ENCODE measurements around the gene DUSP1. TPM values are rescaled to one million over a fixed set of nuclear protein-coding genes. Genes with fewer than 3 reads are reported as not detected.
A peak's percentile ranks its signal among the peaks of the same experiment; 100 is the strongest.

DUSP1 gene
- total RNA-seq, 2 donors from 2014 or later = 126 to 228 TPM

- DNase-seq (no peak), ATAC-seq (no peak)
- intact Hi-C loops (cut with DNase I) = no loop called here
Observed at GRCh38 chr5:172754596-172755356, 16.2 kb downstream of the DUSP1 start.

- ATAC-seq (no peak), DNase-seq (no peak)
- intact Hi-C loops (cut with DNase I) = no loop called here
Observed at GRCh38 chr5:172753101-172753500, 17.9 kb downstream of the DUSP1 start.

- ATAC-seq (peak; percentile 39 to 47), DNase-seq (peak; percentile 48)
- intact Hi-C loops (cut with DNase I) = no loop called here
Observed at GRCh38 chr5:172751761-172752510, 19.1 kb downstream of the DUSP1 start.

- intact Hi-C loops (cut with DNase I) = loop anchor here in 1 of 2 donors (1.0 kb wide), 1 partner anchor 16 kb away; no protein-coding TSS in a partner anchor
Observed at GRCh38 chr5:172749881-172750633, 20.9 kb downstream of the DUSP1 start.

DNA sequence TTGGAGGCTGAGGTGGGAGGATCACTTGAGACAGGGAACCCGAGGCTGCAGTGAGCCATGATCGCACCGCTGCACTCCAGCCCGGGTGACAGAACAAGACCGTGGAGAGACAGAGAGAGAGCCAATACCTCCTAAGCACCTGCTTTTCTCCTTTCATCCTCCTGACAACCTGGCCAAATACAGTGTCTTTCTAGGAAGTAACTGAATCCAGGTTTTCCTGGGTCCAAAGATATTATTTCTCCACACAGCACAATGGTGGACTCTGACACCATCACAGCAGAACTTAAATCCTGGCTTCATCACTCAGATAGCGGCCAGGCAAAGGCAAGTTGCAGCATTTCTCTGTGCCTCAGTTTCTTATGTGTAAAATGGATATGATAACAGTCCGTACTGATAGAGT, 21.9 kb downstream of the DUSP1 start:
- ATAC-seq = no peak
- intact Hi-C loops (cut with DNase I) = loop anchor here in 1 of 2 donors (1.0 kb wide), 1 partner anchor 17 kb away; no protein-coding TSS in a partner anchor
- no peak for DNase-seq

More at GRCh38 chr5:172749881-172750633, 20.9 kb downstream of the DUSP1 start:
- peak; percentile 43 to 63 for ATAC-seq
- DNase-seq = peak; percentile 63

- DNase-seq (peak; percentile 93), ATAC-seq (peak; percentile 84 to 85)
- intact Hi-C loops (cut with DNase I) = no loop called here
Observed at GRCh38 chr5:172748341-172748843, 22.6 kb downstream of the DUSP1 start.

DNA sequence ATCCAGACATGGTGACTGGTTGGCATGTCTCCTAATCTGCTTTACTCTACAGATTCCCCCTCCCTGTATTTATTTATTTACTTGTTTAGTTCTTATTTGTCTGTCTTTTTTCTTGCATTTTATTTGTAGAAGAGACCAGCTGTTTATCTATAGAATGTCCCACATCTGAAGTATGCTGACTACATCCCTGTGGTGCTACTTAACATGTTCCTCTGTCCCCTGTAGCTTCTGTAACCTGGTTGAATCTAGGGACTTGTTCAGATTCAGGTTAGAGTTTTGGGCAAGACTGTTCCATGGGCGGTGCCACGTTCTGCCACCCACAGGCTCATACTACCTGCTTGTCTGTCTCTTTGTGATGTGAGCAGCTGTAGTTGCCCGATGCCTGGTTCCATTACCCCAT, 23.5 kb downstream of the DUSP1 start:
- intact Hi-C loops (cut with DNase I) = no loop called here
- ATAC-seq (no peak), DNase-seq (no peak)

GRCh38 chr5:172746725-172747124, 24.3 kb downstream of the DUSP1 start:
- no peak for ATAC-seq
- DNase-seq = no peak
- intact Hi-C loops (cut with DNase I) = no loop called here

DNA sequence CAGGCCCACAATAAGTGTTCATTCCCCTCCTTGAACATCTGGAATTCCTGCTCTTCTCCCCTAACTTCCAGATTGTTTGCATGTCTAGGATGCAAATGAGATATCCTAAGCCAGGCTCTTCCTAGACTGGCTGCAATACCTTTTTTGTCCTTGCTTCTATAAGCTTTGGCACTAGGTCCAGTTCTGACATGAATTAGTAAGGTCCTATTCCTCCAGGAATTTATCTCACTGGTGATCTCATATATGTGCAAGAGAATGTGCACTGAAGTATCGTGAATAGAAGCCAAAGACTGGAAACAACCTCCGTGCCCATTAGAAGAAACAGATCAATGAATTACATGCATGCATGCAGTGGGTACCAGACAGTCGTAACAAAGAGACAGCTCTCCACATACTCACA, 25.2 kb downstream of the DUSP1 start:
- intact Hi-C loops (cut with DNase I) = no loop called here

GRCh38 chr5:172745406-172745805, 25.6 kb downstream of the DUSP1 start:
- ATAC-seq (no peak), DNase-seq (no peak)
- intact Hi-C loops (cut with DNase I) = no loop called here

More for the DNA sequence above, 25.2 kb downstream of the DUSP1 start:
- ATAC-seq = no peak
- no peak for DNase-seq

DNA sequence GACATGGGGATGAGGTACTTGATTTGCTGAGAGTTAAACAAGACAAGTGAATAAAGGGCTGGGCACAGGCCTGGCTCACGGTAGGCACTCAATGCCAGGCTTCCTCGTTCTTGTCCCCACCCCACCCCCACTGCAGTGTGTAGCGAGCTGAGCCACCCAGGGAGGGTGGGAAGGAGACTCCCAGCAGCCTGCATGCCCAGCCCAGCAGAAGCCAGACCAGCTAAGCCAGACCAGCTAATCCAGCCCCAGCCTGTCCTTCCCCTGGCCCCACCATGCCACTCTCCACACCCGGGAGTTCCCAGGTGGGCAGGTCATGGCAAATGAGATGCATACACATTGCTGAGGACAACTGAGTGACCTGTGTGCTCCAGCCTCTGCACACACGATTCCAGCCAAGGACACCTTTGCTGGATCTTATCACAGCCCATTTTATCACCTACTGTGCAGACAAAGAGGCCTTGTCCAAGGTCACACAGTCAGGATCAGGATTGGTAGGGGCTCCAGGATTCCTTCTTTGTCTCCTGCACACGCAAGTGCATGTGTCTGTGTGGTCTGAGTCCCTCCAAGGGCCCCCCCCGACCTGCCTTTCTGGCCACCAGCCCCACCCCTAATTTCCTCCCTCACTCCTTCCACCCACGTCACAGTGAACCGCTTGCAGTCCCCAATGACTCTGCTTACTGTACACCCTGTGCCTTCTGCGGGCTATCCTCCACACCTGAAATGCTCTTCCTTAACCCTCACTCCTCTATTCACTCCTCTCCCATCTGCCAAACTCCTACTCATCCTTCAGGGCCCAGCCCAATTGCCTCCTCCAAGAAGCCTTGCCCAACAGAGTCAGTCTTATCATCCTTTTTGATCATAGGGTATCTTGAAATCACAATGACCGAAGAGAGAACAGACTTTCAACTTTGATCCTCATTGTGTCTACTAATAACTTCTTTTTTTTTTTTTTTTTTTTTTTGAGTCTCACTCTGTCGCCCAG, 26.6 kb downstream of the DUSP1 start:
- DNase-seq = no peak

GRCh38 chr5:172743112-172743959, 27.7 kb downstream of the DUSP1 start:
- intact Hi-C loops (cut with DNase I) = no loop called here
- DNase-seq = no peak
- ATAC-seq = no peak

More for the DNA sequence above, 26.6 kb downstream of the DUSP1 start:
- intact Hi-C loops (cut with DNase I) = no loop called here
- ATAC-seq = no peak

- DNase-seq (no peak), ATAC-seq (no peak)
- intact Hi-C loops (cut with DNase I) = no loop called here
Observed at GRCh38 chr5:172741206-172741582, 29.8 kb downstream of the DUSP1 start.

DNA sequence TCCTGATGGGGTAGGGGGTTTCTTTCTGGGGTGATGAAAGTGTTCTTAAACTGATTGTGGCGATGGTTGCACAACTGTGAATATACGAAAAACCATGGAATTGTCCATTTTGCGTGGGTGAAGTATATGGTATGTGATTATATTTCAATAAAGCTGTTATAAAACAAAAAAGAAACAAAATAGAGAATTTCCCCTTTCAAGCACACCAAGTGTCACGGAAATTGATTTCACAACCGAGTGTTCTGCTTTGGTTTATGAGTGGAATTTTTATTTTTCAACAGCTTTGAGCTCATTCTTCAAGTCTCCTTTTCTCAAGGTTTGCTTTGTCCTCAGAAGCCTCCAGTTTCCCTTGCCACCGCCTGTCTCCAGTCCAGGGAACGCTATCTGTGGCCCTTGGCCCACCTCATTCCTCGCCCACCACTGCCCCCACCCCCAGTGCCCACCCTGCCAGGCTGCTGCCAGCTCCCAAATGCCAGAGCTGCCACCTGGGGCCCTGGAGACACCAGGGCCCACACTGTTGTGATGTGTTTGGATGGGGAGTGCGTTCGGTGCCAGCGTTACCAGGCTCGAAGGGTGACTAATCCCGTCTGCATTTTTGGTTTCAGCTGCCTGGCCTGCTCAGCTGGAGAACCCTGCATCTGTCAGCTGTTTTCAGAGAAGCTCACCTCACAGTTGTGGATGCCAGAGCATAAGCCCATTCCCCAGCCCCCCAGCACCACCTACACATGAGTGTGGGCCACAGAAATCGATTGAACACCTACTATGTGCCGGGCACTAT, 30.4 kb downstream of the DUSP1 start:
- peak; percentile 80 for DNase-seq
- intact Hi-C loops (cut with DNase I) = no loop called here
- peak; percentile 94 to 98 for ATAC-seq

- intact Hi-C loops (cut with DNase I) = no loop called here
- ATAC-seq (no peak), DNase-seq (no peak)
Observed at GRCh38 chr5:172739375-172739774, 31.6 kb downstream of the DUSP1 start.

DNA sequence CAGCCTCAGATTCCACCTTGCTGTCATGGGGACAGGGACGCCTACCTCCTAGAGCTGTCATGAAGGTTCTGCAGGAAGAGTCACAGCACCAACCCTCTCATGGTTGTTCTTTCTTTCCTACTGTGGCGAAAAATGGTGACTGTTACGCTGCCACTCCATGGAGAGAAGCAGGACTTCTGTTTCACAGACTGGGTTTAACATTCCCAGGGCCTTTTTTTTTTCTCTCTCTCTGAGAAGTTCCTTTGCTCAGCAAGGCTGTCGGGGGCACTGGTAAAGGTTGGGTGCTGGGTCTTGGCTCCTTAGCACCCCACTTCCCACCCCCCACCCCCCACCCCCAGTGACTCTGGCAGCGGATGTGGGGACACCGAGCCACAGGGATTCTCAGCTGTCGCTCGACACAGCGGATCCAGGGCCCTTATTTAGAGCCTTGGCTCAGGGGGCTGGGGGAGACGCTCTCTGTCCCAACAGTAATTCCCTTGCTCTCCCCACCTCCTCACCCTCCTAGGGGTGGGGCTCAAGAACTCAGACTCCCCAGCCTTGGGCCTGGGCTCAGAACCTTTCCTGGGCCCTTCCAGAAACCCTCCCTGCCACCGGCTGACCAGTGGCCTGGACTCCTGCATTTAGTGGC, 34.4 kb downstream of the DUSP1 start:
- intact Hi-C loops (cut with DNase I) = no loop called here
- no peak for ATAC-seq
- DNase-seq = no peak

Measured in left cardiac atrium (tissue), 4 donors.